ENCODE measurements around the gene NCKAP5L. TPM values are rescaled to one million over a fixed set of nuclear protein-coding genes. Genes with fewer than 3 reads are reported as not detected.
A peak's percentile ranks its signal among the peaks of the same experiment; 100 is the strongest.
"Not testable (repeated sequence)": the region's sequence is repeated elsewhere in the genome, so short reads cannot be mapped to it uniquely, and the experiment has no call there.

Gene NCKAP5L
- total and polyA plus RNA-seq, 4 experiments from 2014 or later = 0.20 to 11.2 (median 7.0) TPM

DNA sequence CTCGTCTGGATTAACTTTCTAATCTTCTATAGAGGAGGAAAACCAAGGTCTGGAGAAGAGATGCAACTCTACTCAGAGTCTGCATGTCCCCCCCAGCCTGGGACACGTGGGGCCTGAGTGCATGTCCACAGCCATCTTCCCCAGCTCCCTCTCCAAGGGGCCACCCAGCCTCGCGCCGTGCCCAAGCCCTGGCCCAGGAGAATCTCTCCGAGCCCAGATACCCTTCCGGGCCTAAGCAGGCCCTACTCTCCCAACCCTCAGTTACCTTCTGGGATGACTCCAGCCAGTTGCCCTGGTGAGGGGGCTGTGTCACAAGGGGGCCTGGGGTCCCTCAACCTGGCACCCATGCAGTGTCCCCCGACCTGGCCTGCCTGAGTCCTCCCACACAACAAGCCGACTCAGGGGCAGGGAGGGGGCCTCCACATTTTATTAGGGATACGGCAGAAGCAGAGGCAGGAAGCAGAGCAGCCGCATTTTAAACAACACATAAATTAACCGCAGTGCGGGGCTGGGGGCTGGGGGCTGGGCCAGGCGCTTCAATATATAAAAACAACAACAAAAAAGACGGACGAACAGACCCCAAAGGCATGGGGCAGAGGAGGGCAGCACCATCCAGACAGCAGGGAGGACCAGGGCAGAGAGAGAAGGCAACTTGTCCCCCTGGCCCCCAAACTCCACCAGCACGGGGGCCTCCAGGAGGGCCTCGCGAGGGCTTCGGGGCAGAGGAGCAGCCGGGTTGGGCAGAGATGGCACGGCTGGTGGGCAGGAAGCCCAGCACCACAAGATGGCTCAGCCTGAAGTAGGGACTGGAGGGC lies 37.3 kb downstream of the NCKAP5L start:
- Mint-ChIP-seq H3K36me3 (peaks cover 0 to 3% of the 10 kb centered on the region in 2 donors), H3K4me1 (no peaks in the 10 kb centered on the region), H3K27me3 (no peaks in the 10 kb centered on the region), H3K4me3 (no peak overlapping the region), H3K27ac (peak overlapping the region in 1 of 7 donors; percentile 68), H3K9me3 (peaks cover 0 to 3% (median 0%) of the 10 kb centered on the region in 8 donors)
- POLR2A ChIA-PET (ENCODE audit: partially characterized antibody) = no interaction called here
- CTCF ChIA-PET (ENCODE audit: partially characterized antibody) = no interaction called here
- Histone ChIP-seq H3K4me1 (ENCODE audit: insufficient read depth, low read length) (no peaks in the 10 kb centered on the region), H3K27ac (ENCODE audit: low read depth, low read length) (no peak overlapping the region), H3K4me3 (ENCODE audit: low read length in 2 of 2) (no peak overlapping the region), H3K27me3 (ENCODE audit: insufficient read depth, low read length) (no peaks in the 10 kb centered on the region), H3K36me3 (ENCODE audit: insufficient read depth, low read length) (no peaks in the 10 kb centered on the region), H3K9me3 (ENCODE audit: control insufficient read depth in 1 of 2, low read length in 2 of 2) (no peaks in the 10 kb centered on the region)
- intact Hi-C loops (cut with micrococcal nuclease) = no loop called here
- no peak for DNase-seq

GRCh38 chr12:49789992-49790391 lies 38.2 kb downstream of the NCKAP5L start:
- CTCF ChIA-PET (ENCODE audit: partially characterized antibody) = no interaction called here
- no peaks in the 10 kb centered on the region for H3K4me1 Mint-ChIP-seq

GRCh38 chr12:49787672-49788071 lies 40.5 kb downstream of the NCKAP5L start:
- POLR2A ChIA-PET (ENCODE audit: partially characterized antibody) = no interaction called here
- CTCF ChIA-PET (ENCODE audit: partially characterized antibody) = no interaction called here
- H3K36me3 Mint-ChIP-seq = peaks cover 0 to 3% of the 10 kb centered on the region in 2 donors

More at GRCh38 chr12:49789992-49790391, 38.2 kb downstream of the NCKAP5L start:
- H3K36me3 ChIP-seq (ENCODE audit: insufficient read depth, low read length) = no peaks in the 10 kb centered on the region
- no peak overlapping the region for H3K27ac ChIP-seq (ENCODE audit: low read depth, low read length)
- peaks cover 0 to 2% of the 10 kb centered on the region in 2 donors for H3K27me3 Mint-ChIP-seq
- POLR2A ChIA-PET (ENCODE audit: partially characterized antibody) = no interaction called here
- intact Hi-C loops (cut with micrococcal nuclease) = no loop called here
- H3K27me3 ChIP-seq (ENCODE audit: insufficient read depth, low read length) = no peaks in the 10 kb centered on the region
- H3K4me3 Mint-ChIP-seq = no peak overlapping the region
- H3K27ac Mint-ChIP-seq = no peak overlapping the region
- no peak for DNase-seq
- H3K4me3 ChIP-seq (ENCODE audit: low read length in 2 of 2) = no peak overlapping the region
- H3K9me3 ChIP-seq (ENCODE audit: control insufficient read depth in 1 of 2, low read length in 2 of 2) = no peaks in the 10 kb centered on the region
- peaks cover 0 to 3% (median 0%) of the 10 kb centered on the region in 8 donors for H3K9me3 Mint-ChIP-seq
- H3K4me1 ChIP-seq (ENCODE audit: insufficient read depth, low read length) = no peaks in the 10 kb centered on the region
- peaks cover 0 to 3% of the 10 kb centered on the region in 2 donors for H3K36me3 Mint-ChIP-seq

GRCh38 chr12:49784756-49785409 lies 43.3 kb downstream of the NCKAP5L start:
- H3K36me3 Mint-ChIP-seq = peaks cover 0 to 1% of the 10 kb centered on the region in 2 donors
- no peaks in the 10 kb centered on the region for H3K36me3 ChIP-seq (ENCODE audit: insufficient read depth, low read length)
- POLR2A ChIA-PET (ENCODE audit: partially characterized antibody) = no interaction called here
- H3K4me1 ChIP-seq (ENCODE audit: insufficient read depth, low read length) = no peaks in the 10 kb centered on the region
- peaks cover 7 to 24% of the 10 kb centered on the region in 2 donors for H3K27me3 Mint-ChIP-seq
- H3K27ac Mint-ChIP-seq = no peak overlapping the region
- no peak overlapping the region for H3K4me3 ChIP-seq (ENCODE audit: low read length in 2 of 2)
- H3K27me3 ChIP-seq (ENCODE audit: insufficient read depth, low read length) = no peaks in the 10 kb centered on the region
- no peak overlapping the region for H3K4me3 Mint-ChIP-seq
- no peaks in the 10 kb centered on the region for H3K4me1 Mint-ChIP-seq
- CTCF ChIA-PET (ENCODE audit: partially characterized antibody) = interaction anchor here (0.8 kb wide), 1 partner anchor 54 kb away, joined by 5 read pairs; no protein-coding TSS in a partner anchor
- intact Hi-C loops (cut with micrococcal nuclease) = no loop called here
- H3K9me3 ChIP-seq (ENCODE audit: control insufficient read depth in 1 of 2, low read length in 2 of 2) = no peaks in the 10 kb centered on the region
- peaks cover 0 to 5% (median 0%) of the 10 kb centered on the region in 8 donors for H3K9me3 Mint-ChIP-seq
- H3K27ac ChIP-seq (ENCODE audit: low read depth, low read length) = no peak overlapping the region
- DNase-seq = no peak

More at GRCh38 chr12:49787672-49788071, 40.5 kb downstream of the NCKAP5L start:
- H3K4me1 ChIP-seq (ENCODE audit: insufficient read depth, low read length) = no peaks in the 10 kb centered on the region
- H3K27ac Mint-ChIP-seq = peak overlapping the region in 1 of 7 donors; percentile 70
- no peaks in the 10 kb centered on the region for H3K27me3 ChIP-seq (ENCODE audit: insufficient read depth, low read length)
- H3K4me3 ChIP-seq (ENCODE audit: low read length in 2 of 2) = no peak overlapping the region
- peaks cover 0 to 3% (median 0%) of the 10 kb centered on the region in 8 donors for H3K9me3 Mint-ChIP-seq
- peaks cover 2 to 11% of the 10 kb centered on the region in 2 donors for H3K27me3 Mint-ChIP-seq
- H3K4me1 Mint-ChIP-seq = no peaks in the 10 kb centered on the region
- no peak overlapping the region for H3K4me3 Mint-ChIP-seq
- H3K27ac ChIP-seq (ENCODE audit: low read depth, low read length) = no peak overlapping the region
- intact Hi-C loops (cut with micrococcal nuclease) = no loop called here
- no peaks in the 10 kb centered on the region for H3K36me3 ChIP-seq (ENCODE audit: insufficient read depth, low read length)
- no peak for DNase-seq
- H3K9me3 ChIP-seq (ENCODE audit: control insufficient read depth in 1 of 2, low read length in 2 of 2) = no peaks in the 10 kb centered on the region

- Mint-ChIP-seq H3K36me3 (no peaks in the 10 kb centered on the region), H3K27me3 (peaks cover 10 to 31% of the 10 kb centered on the region in 2 donors), H3K4me1 (no peaks in the 10 kb centered on the region), H3K4me3 (no peak overlapping the region), H3K27ac (no peak overlapping the region), H3K9me3 (peaks cover 0 to 5% (median 0%) of the 10 kb centered on the region in 8 donors)
- Histone ChIP-seq H3K4me1 (ENCODE audit: insufficient read depth, low read length) (no peaks in the 10 kb centered on the region), H3K36me3 (ENCODE audit: insufficient read depth, low read length) (no peaks in the 10 kb centered on the region), H3K9me3 (ENCODE audit: control insufficient read depth in 1 of 2, low read length in 2 of 2) (no peaks in the 10 kb centered on the region), H3K27ac (ENCODE audit: low read depth, low read length) (no peak overlapping the region), H3K4me3 (ENCODE audit: low read length in 2 of 2) (no peak overlapping the region), H3K27me3 (ENCODE audit: insufficient read depth, low read length) (no peaks in the 10 kb centered on the region)
- DNase-seq = no peak
- intact Hi-C loops (cut with micrococcal nuclease) = no loop called here
- ChIA-PET CTCF (ENCODE audit: partially characterized antibody) (interaction anchor here (0.8 to 1.3 kb wide), 2 partner anchors 43 to 54 kb away, joined by 5 to 6 read pairs; partner anchors contain the start of gene TMBIM6), POLR2A (ENCODE audit: partially characterized antibody) (interaction anchor here (1.0 kb wide), 1 partner anchor 43 kb away, joined by 3 read pairs; the partner anchor contains the start of gene TMBIM6)
Observed at GRCh38 chr12:49783917-49784676, 44.1 kb downstream of the NCKAP5L start.

GRCh38 chr12:49780914-49781313 lies 47.3 kb downstream of the NCKAP5L start:
- DNase-seq; intact Hi-C loops (cut with micrococcal nuclease); H3K4me3 ChIP-seq (ENCODE audit: low read length in 2 of 2); H3K9me3 Mint-ChIP-seq; H3K4me3 Mint-ChIP-seq; H3K27ac ChIP-seq (ENCODE audit: low read depth, low read length); H3K27ac Mint-ChIP-seq; H3K36me3 Mint-ChIP-seq; H3K9me3 ChIP-seq (ENCODE audit: control insufficient read depth in 1 of 2, low read length in 2 of 2); H3K27me3 ChIP-seq (ENCODE audit: insufficient read depth, low read length); H3K36me3 ChIP-seq (ENCODE audit: insufficient read depth, low read length): not testable (repeated sequence)
- POLR2A ChIA-PET (ENCODE audit: partially characterized antibody) = interaction anchor here (1.5 kb wide), 1 partner anchor 40 kb away, joined by 4 read pairs; the partner anchor contains the start of gene TMBIM6
- H3K4me1 Mint-ChIP-seq = peaks cover 8 to 19% (median 9%) of the 10 kb centered on the region in 4 donors
- CTCF ChIA-PET (ENCODE audit: partially characterized antibody) = interaction anchor here (0.7 to 1.3 kb wide), 3 partner anchors 40 to 66 kb away, joined by 3 to 6 read pairs (median 4); partner anchors contain the start of gene TMBIM6
- H3K4me1 ChIP-seq (ENCODE audit: insufficient read depth, low read length) = peaks cover 15% of the 10 kb centered on the region
- H3K27me3 Mint-ChIP-seq = peaks cover 11 to 31% of the 10 kb centered on the region in 2 donors
